GM06990 (cell line): Measurements from ENCODE around the gene PUS10.

ENCODE experiments used
- DNase-seq: peaks from one replicate; pipeline ENCODE4 v3.0.0-alpha.2; 2011; ENCODE audit not compliant: insufficient read length; ENCODE audit errors: extremely low read depth
- H3K27me3 ChIP-seq: replicated peaks from 2 replicates; pipeline ENCODE4 v1.6.0; 2011; ENCODE audit warnings: low read length; ENCODE audit not compliant: control insufficient read depth, insufficient read depth
- H3K36me3 ChIP-seq: 2 replicates; pipeline ENCODE4 v1.5.1; 2011; ENCODE audit warnings: low read length; ENCODE audit not compliant: control insufficient read depth, insufficient read depth
- H3K4me3 ChIP-seq: replicated peaks from 2 replicates; pipeline ENCODE4 v1.5.1; 2011; ENCODE audit warnings: low read depth, mild to moderate bottlenecking, control low read depth, low read length
- CTCF ChIP-seq: IDR thresholded peaks from 2 replicates; pipeline ENCODE4 v1.5.1; 2011; ENCODE audit warnings: low read length, control low read depth, mild to moderate bottlenecking, inconsistent platforms; ENCODE audit not compliant: insufficient read depth, poor library complexity, severe bottlenecking

Gene PUS10

GRCh38 chr2:60947056-60947455, 71.0 kb downstream of the PUS10 start:
- Histone ChIP-seq H3K4me3 (no peak overlapping the region), H3K27me3 (no peaks in the 10 kb centered on the region), H3K36me3 (no peaks in the 10 kb centered on the region)
- no peak for TF ChIP-seq CTCF
- DNase-seq = no peak

DNA sequence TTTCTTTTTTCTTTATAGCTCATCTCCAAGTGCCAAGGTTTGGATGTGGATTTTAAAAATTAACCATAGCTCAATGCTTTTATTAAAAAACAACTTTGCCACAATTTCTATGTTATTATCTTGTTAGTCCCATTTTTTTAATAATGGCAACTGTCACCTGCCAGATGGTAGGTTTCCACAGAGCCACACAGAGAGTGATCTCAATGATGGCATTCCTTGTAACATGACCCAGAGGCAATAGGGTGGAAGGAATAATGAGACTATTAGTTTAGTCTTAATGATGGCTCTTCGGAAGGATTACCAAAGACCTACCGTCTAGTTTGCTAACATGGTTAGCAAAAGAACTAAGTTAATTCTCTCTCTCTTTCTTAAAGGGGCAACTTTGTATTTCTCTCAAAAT, 72.7 kb downstream of the PUS10 start:
- no peak for DNase-seq
- Histone ChIP-seq H3K4me3 (no peak overlapping the region), H3K27me3 (no peaks in the 10 kb centered on the region), H3K36me3 (no peaks in the 10 kb centered on the region)
- TF ChIP-seq CTCF = no peak

GRCh38 chr2:60939622-60940021, 78.4 kb downstream of the PUS10 start:
- peaks cover 4% of the 10 kb centered on the region; the same call in 1 of the 2 replicates for H3K36me3 ChIP-seq
- H3K27me3 ChIP-seq = no peaks in the 10 kb centered on the region
- no peak for DNase-seq
- no peak for TF ChIP-seq CTCF
- no peak overlapping the region for H3K4me3 ChIP-seq

DNA sequence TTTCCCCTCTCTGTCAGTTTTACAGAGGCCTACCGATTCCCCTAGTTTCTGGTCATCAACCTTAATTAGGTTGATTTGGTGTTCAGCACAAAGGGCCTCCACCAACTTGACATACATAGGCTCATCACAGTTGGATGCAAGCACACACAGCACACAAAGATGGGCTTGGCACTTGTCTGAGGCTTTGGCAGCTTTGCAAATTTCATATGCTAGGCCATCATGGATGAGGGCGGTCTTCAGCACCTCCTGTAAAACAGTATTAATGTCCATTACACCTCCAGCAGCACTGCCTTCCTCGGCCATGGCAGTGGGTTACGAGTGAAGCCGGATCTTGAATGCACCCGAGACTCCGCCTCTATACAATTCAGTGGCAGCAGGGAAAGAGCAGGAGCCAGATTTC, 79.8 kb downstream of the PUS10 start:
- no peaks in the 10 kb centered on the region for H3K27me3 ChIP-seq
- no peak overlapping the region for H3K4me3 ChIP-seq
- DNase-seq = no peak
- H3K36me3 ChIP-seq = peaks cover 4% of the 10 kb centered on the region; the same call in 1 of the 2 replicates
- TF ChIP-seq CTCF = no peak

- Histone ChIP-seq H3K36me3 (peaks cover 5% of the 10 kb centered on the region), H3K4me3 (no peak overlapping the region), H3K27me3 (no peaks in the 10 kb centered on the region)
- no peak for DNase-seq
- no peak for TF ChIP-seq CTCF
Observed at GRCh38 chr2:60936757-60937156, 81.3 kb downstream of the PUS10 start.

GRCh38 chr2:60934165-60934722, 83.8 kb downstream of the PUS10 start:
- no peak for DNase-seq
- no peak overlapping the region for H3K4me3 ChIP-seq
- H3K36me3 ChIP-seq = peaks cover 6% of the 10 kb centered on the region
- H3K27me3 ChIP-seq = no peaks in the 10 kb centered on the region
- TF ChIP-seq CTCF = no peak
